Measurements from ENCODE around the gene OAT. TPM values are rescaled to one million over a fixed set of nuclear protein-coding genes. Genes with fewer than 3 reads are reported as not detected.

The OAT gene
- total RNA-seq, 1 donor from 2014 or later = 55.1 TPM

DNA sequence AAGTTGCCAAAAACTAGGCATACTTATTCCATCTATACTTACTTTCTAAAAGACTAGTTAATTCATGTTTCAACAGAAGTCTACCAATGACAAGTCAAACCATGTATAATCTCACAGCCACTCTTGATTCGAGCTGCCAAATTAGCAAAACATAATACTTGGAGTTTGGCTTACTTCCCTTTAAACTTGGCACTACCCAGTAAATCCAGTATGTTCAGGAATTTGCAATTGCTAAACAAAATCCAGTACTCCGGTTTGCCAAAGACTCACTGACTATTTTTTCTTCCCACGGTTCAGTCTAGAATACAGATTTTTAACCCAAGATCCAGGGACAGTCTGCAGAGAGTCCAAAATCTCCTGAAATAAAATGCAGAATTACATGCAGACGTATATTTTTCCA lies 4.6 kb downstream of the OAT start:
- no peak overlapping the region for H3K27ac Mint-ChIP-seq
- no peak overlapping the region for H3K4me3 Mint-ChIP-seq
- no peaks in the 10 kb centered on the region for H3K9me3 Mint-ChIP-seq
- H3K27me3 Mint-ChIP-seq (ENCODE audit: low read depth) = no peaks in the 10 kb centered on the region
- DNase-seq (ENCODE audit: low spot score in 2 of 2, unreplicated experiment in 2 of 2) = no peak
- H3K36me3 Mint-ChIP-seq = peaks cover 13% of the 10 kb centered on the region
- peaks cover 11% of the 10 kb centered on the region for H3K4me1 Mint-ChIP-seq
- TF ChIP-seq, protein P1, sequence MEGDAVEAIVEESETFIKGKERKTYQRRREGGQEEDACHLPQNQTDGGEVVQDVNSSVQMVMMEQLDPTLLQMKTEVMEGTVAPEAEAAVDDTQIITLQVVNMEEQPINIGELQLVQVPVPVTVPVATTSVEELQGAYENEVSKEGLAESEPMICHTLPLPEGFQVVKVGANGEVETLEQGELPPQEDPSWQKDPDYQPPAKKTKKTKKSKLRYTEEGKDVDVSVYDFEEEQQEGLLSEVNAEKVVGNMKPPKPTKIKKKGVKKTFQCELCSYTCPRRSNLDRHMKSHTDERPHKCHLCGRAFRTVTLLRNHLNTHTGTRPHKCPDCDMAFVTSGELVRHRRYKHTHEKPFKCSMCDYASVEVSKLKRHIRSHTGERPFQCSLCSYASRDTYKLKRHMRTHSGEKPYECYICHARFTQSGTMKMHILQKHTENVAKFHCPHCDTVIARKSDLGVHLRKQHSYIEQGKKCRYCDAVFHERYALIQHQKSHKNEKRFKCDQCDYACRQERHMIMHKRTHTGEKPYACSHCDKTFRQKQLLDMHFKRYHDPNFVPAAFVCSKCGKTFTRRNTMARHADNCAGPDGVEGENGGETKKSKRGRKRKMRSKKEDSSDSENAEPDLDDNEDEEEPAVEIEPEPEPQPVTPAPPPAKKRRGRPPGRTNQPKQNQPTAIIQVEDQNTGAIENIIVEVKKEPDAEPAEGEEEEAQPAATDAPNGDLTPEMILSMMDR (IDR thresholded peaks at IDR 0.05; ENCODE audit: unreplicated experiment) = no peak

DNA sequence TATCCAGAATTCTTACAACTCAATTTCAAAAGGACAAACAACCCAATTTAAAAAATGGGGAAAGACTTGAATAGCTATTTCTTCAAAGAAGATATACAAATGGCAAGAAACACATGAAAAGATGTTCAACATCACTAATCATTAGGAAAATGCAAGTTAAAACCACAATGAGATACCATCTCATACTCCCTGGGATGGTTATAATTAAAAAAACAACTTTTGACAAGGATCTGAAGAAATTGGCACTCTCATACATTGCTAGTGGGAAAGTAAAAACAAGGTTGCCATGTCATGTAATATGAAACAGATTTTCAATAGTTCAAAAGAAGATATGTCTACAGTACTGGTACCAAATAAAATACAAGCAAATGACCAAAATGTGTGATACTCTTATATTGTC lies 9.0 kb downstream of the OAT start:
- no peaks in the 10 kb centered on the region for H3K4me1 Mint-ChIP-seq
- H3K4me3 Mint-ChIP-seq = no peak overlapping the region
- H3K36me3 Mint-ChIP-seq = peaks cover 34% of the 10 kb centered on the region
- H3K9me3 Mint-ChIP-seq = no peaks in the 10 kb centered on the region
- H3K27me3 Mint-ChIP-seq (ENCODE audit: low read depth) = no peaks in the 10 kb centered on the region
- DNase-seq (ENCODE audit: low spot score in 2 of 2, unreplicated experiment in 2 of 2) = no peak
- no peak overlapping the region for H3K27ac Mint-ChIP-seq
- TF ChIP-seq, protein P1 (IDR thresholded peaks at IDR 0.05; ENCODE audit: unreplicated experiment) = no peak

DNA sequence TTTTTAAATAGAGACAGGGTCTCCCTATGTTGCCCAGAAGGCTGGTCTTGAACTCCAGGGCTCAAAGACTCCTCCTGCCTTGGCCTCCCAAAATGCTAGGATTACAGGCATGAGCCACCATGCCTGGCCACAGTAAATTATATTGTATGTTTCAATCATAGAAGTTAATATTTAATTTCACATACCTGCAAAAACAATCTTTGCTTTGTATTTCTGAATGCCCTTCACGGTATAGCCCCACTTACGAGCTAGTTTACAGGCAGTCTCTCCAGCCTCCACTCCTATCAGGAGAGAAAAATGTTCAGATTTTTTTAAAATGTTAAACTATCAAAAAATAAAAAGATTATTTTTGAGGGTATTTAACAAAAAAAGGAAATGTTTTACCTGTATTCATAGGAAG lies 10.4 kb downstream of the OAT start:
- H3K4me1 Mint-ChIP-seq = peaks cover 4% of the 10 kb centered on the region
- no peaks in the 10 kb centered on the region for H3K27me3 Mint-ChIP-seq (ENCODE audit: low read depth)
- TF ChIP-seq, protein P1 (IDR thresholded peaks at IDR 0.05; ENCODE audit: unreplicated experiment) = no peak
- H3K4me3 Mint-ChIP-seq = no peak overlapping the region
- H3K27ac Mint-ChIP-seq = no peak overlapping the region
- peaks cover 41% of the 10 kb centered on the region for H3K36me3 Mint-ChIP-seq
- no peak for DNase-seq (ENCODE audit: low spot score in 2 of 2, unreplicated experiment in 2 of 2)
- H3K9me3 Mint-ChIP-seq = no peaks in the 10 kb centered on the region

DNA sequence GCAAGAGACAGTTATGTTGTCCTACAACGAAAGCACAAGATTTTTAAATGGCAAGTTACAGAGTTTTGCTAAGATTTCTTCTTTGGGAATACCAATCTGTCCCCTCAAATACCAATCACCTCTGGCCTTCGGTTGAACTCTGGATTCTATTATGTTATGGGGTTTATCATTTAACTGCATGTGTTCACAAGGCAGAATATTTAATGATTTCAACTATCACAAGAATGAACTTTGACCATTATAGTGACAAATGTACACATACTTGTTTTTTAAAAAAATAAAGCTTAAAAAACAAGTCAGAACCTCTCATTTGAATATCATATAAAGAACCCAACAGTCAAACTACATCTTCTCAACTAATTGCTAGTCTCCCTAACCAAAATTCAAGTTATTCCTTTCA lies 11.3 kb downstream of the OAT start:
- H3K27ac Mint-ChIP-seq = no peak overlapping the region
- TF ChIP-seq, protein P1 (IDR thresholded peaks at IDR 0.05; ENCODE audit: unreplicated experiment) = no peak
- H3K9me3 Mint-ChIP-seq = no peaks in the 10 kb centered on the region
- H3K36me3 Mint-ChIP-seq = peaks cover 46% of the 10 kb centered on the region
- no peak overlapping the region for H3K4me3 Mint-ChIP-seq
- no peak for DNase-seq (ENCODE audit: low spot score in 2 of 2, unreplicated experiment in 2 of 2)
- H3K27me3 Mint-ChIP-seq (ENCODE audit: low read depth) = no peaks in the 10 kb centered on the region
- peaks cover 7% of the 10 kb centered on the region for H3K4me1 Mint-ChIP-seq

DNA sequence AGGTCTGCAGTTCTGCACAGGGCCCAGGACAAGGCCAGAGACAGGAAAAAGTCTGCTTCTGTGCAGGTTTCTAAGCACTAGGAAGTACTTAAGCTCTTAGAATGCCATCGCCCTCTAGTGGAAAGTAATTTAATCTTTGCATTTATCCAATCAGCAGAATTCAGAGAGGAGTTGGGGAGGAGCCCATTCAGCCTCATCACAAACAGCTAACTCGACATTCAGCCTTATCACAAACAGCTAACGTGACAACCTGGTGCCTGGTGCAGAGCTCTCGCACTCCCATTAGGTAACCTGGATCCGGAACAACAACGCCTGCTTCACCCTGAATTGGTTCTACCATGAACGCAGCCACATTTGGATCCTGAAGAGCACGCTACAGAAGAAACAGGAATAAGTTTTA lies 15.2 kb downstream of the OAT start:
- TF ChIP-seq, protein P1 (IDR thresholded peaks at IDR 0.05; ENCODE audit: unreplicated experiment) = peak; percentile 67
- peaks cover 48% of the 10 kb centered on the region for H3K36me3 Mint-ChIP-seq
- peak overlapping the region; percentile 81 for H3K27ac Mint-ChIP-seq
- peaks cover 7% of the 10 kb centered on the region for H3K4me1 Mint-ChIP-seq
- no peak for DNase-seq (ENCODE audit: low spot score in 2 of 2, unreplicated experiment in 2 of 2)
- no peaks in the 10 kb centered on the region for H3K9me3 Mint-ChIP-seq
- no peak overlapping the region for H3K4me3 Mint-ChIP-seq
- no peaks in the 10 kb centered on the region for H3K27me3 Mint-ChIP-seq (ENCODE audit: low read depth)

DNA sequence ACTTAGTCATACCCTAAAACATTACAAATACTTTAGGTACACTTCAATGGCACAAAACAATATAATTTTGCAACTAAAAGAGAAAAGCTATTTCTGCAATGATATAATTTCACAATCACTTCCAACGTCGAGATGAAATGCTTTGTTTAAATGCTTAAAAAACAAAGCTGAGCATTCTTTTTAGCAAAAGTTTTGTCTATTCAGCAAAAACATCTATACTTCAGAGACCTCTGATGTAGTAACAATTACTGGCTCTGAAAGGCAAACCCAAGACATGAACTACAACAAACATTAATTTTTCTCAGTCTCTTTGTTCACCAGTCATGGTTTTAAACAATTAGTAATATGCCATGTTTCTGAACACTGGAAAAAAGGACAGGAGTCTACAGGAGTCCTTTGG lies 16.4 kb downstream of the OAT start:
- Mint-ChIP-seq H3K4me3 (no peak overlapping the region), H3K4me1 (peaks cover 7% of the 10 kb centered on the region), H3K27ac (no peak overlapping the region), H3K36me3 (peaks cover 44% of the 10 kb centered on the region), H3K9me3 (no peaks in the 10 kb centered on the region), H3K27me3 (ENCODE audit: low read depth) (no peaks in the 10 kb centered on the region)
- TF ChIP-seq, protein P1 (IDR thresholded peaks at IDR 0.05; ENCODE audit: unreplicated experiment) = no peak
- DNase-seq (ENCODE audit: low spot score in 2 of 2, unreplicated experiment in 2 of 2) = no peak

Data from mesothelial cell of epicardium (in vitro differentiated cells).